ENCODE results near the gene SPATA12. TPM values are rescaled to one million over a fixed set of nuclear protein-coding genes. Genes with fewer than 3 reads are reported as not detected.

Gene SPATA12
- total RNA-seq, 4 donors from 2014 or later: not detected

DNA sequence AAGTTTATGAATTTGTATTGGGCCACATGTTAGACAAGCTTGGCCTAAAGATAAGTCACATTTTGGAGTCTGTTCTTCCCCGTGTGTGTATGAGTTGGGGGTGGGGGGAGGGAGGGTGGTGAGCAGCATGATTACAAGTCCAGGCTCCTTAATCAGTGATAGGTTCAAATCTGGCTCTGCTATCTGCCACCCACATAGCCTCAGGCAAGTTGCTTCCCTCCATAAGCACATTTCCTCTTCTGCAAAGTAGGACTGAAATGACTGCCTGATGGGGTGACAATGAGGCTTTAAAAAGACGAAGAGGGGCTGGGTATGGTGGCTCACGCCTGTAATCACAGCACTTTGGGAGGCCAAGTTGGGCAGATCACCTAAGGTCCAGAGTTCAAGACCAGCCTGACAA is 1.1 kb upstream of the SPATA12 start:
- in situ Hi-C loops (cut with MboI; ENCODE audit: low pct_ligation_motif_present in 1 of 4, low pct_unique_long_range_greater_than_20kb in 1 of 4, low sequenced_read_pairs in 3 of 4): no loop called here
- 51 to 86% methylated on average over 1 to 3 of the region's 3 CpGs for WGBS, 2 donors (ENCODE audit: low coverage in 1 of 2)
- TF ChIP-seq POLR2A (IDR thresholded peaks at IDR 0.05): no peak
- TF ChIP-seq EP300 (IDR thresholded peaks at IDR 0.05; ENCODE audit: low read depth): no peak
- Histone ChIP-seq H3K4me3 (no peak overlapping the region), H3K4me1 (peaks cover 7 to 40% (median 15%) of the 10 kb centered on the region in 4 donors), H3K9me3 (no peaks in the 10 kb centered on the region), H3K27me3 (no peaks in the 10 kb centered on the region), H3K36me3 (no peaks in the 10 kb centered on the region), H3K27ac (peak overlapping the region in 3 of 4 donors; percentile 66 to 81 (median 78))
- DNase-seq: no peak
- intact Hi-C loops (cut with DNase I; ENCODE audit: low total_unique reads): no loop called here

DNA sequence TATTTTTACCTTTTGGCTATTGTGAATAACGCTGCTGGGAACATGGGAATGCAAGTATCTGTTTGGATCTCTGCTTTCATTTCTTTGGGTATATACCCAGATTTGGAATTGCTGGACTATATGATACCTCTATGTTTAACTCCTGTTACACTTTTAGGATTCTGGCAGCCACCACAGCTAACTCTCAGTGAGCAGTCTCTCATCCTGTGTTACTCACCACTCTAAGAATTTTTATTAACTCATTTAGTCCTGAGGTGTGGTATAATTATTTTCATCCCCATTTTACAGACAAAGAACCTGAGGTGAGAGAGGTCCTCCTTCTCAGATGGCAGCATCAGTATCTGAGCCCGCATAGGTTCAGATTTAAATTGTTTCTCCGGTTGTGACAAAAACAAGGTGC is 1.1 kb downstream of the SPATA12 start:
- 76 to 99% methylated on average over 3 of the region's 3 CpGs for WGBS, 2 donors (ENCODE audit: low coverage in 1 of 2)
- Histone ChIP-seq H3K4me1 (peaks cover 7 to 40% (median 15%) of the 10 kb centered on the region in 4 donors), H3K36me3 (no peaks in the 10 kb centered on the region), H3K9me3 (no peaks in the 10 kb centered on the region), H3K4me3 (no peak overlapping the region), H3K27me3 (no peaks in the 10 kb centered on the region), H3K27ac (peak overlapping the region; percentile 48 to 88 (median 72))
- intact Hi-C loops (cut with DNase I; ENCODE audit: low total_unique reads) (no loop called here), in situ Hi-C loops (cut with MboI; ENCODE audit: low pct_ligation_motif_present in 1 of 4, low pct_unique_long_range_greater_than_20kb in 1 of 4, low sequenced_read_pairs in 3 of 4) (no loop called here)
- no peak for DNase-seq
- TF ChIP-seq EP300 (IDR thresholded peaks at IDR 0.05; ENCODE audit: low read depth) (no peak), POLR2A (IDR thresholded peaks at IDR 0.05) (no peak), POLR2AphosphoS5 (IDR thresholded peaks at IDR 0.05) (no peak)

DNA sequence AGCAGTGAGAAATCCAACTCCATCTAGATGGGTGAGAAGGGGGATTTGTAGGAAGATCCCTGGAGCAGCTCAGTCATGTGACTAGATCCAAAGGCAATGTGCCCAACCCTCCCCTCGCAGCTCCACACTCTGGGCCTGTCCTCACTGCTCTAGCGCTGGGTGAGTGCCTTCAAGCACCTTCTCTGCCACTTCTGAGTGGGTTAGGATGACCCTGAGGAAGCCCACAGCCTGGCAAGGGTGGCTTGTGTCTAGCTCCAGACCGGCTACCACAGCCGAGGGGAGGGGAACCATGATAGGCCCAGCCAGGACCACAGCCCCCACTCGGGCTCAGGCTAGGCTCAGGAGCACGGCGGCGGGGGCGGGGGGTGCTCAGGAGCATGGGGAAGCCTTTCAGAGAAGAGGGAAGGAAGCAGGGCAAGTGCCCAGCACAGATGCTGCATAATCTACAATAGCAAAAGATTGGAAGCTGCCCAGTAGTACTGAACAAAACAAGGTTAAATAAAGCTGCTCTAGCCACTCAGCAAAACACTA is 1.7 kb downstream of the SPATA12 start:
- H3K9me3 ChIP-seq: no peaks in the 10 kb centered on the region
- intact Hi-C loops (cut with DNase I; ENCODE audit: low total_unique reads) (no loop called here), in situ Hi-C loops (cut with MboI; ENCODE audit: low pct_ligation_motif_present in 1 of 4, low pct_unique_long_range_greater_than_20kb in 1 of 4, low sequenced_read_pairs in 3 of 4) (no loop called here)
- no peaks in the 10 kb centered on the region for H3K36me3 ChIP-seq
- H3K4me1 ChIP-seq: peaks cover 7 to 40% (median 15%) of the 10 kb centered on the region in 4 donors
- DNase-seq: peak; percentile 11
- H3K27ac ChIP-seq: peak overlapping the region; percentile 48 to 88 (median 72)
- TF ChIP-seq POLR2A (IDR thresholded peaks at IDR 0.05) (no peak), POLR2AphosphoS5 (IDR thresholded peaks at IDR 0.05) (no peak), EP300 (IDR thresholded peaks at IDR 0.05; ENCODE audit: low read depth) (no peak)
- TF ChIP-seq, protein P1, sequence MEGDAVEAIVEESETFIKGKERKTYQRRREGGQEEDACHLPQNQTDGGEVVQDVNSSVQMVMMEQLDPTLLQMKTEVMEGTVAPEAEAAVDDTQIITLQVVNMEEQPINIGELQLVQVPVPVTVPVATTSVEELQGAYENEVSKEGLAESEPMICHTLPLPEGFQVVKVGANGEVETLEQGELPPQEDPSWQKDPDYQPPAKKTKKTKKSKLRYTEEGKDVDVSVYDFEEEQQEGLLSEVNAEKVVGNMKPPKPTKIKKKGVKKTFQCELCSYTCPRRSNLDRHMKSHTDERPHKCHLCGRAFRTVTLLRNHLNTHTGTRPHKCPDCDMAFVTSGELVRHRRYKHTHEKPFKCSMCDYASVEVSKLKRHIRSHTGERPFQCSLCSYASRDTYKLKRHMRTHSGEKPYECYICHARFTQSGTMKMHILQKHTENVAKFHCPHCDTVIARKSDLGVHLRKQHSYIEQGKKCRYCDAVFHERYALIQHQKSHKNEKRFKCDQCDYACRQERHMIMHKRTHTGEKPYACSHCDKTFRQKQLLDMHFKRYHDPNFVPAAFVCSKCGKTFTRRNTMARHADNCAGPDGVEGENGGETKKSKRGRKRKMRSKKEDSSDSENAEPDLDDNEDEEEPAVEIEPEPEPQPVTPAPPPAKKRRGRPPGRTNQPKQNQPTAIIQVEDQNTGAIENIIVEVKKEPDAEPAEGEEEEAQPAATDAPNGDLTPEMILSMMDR (IDR thresholded peaks at IDR 0.05): no peak
- no peaks in the 10 kb centered on the region for H3K27me3 ChIP-seq
- 66% methylated on average over 9 of the region's 9 CpGs; no CpG with 5 or more reads in 1 of the 2 donors for WGBS, 2 donors (ENCODE audit: low coverage in 1 of 2)
- no peak overlapping the region for H3K4me3 ChIP-seq

DNA sequence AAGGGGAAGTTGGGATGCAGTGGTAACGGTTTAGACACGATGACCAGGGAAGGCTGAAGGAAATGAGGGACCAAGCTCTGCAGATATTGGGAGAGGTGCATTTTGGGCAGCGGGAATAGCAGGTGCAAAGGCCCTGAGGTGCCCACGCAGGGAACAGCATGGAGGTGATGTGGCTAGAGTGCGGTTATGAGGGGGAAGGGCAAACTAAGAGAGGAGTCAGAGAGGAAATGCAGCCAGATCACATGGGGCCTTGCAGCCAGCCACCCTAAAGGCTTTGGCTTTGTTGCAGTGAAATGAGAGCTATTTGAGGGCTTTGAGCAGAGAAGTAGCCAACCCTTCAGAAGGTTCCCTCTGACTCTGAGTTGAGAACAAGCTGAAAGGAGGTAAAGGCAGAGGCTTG is 2.6 kb downstream of the SPATA12 start:
- Histone ChIP-seq H3K4me1 (peaks cover 7 to 45% (median 16%) of the 10 kb centered on the region in 4 donors), H3K27ac (peak overlapping the region in 3 of 4 donors; percentile 66 to 88 (median 78)), H3K4me3 (no peak overlapping the region), H3K27me3 (no peaks in the 10 kb centered on the region), H3K36me3 (no peaks in the 10 kb centered on the region), H3K9me3 (no peaks in the 10 kb centered on the region)
- TF ChIP-seq EP300 (IDR thresholded peaks at IDR 0.05; ENCODE audit: low read depth): no peak
- TF ChIP-seq, protein P1 (IDR thresholded peaks at IDR 0.05): no peak
- no peak for TF ChIP-seq POLR2AphosphoS5 (IDR thresholded peaks at IDR 0.05)
- no peak for TF ChIP-seq POLR2A (IDR thresholded peaks at IDR 0.05)
- in situ Hi-C loops (cut with MboI; ENCODE audit: low pct_ligation_motif_present in 1 of 4, low pct_unique_long_range_greater_than_20kb in 1 of 4, low sequenced_read_pairs in 3 of 4): no loop called here
- intact Hi-C loops (cut with DNase I; ENCODE audit: low total_unique reads): no loop called here
- DNase-seq: no peak
- WGBS, 2 donors (ENCODE audit: low coverage in 1 of 2): 87 to 100% methylated on average over 1 to 5 of the region's 5 CpGs

DNA sequence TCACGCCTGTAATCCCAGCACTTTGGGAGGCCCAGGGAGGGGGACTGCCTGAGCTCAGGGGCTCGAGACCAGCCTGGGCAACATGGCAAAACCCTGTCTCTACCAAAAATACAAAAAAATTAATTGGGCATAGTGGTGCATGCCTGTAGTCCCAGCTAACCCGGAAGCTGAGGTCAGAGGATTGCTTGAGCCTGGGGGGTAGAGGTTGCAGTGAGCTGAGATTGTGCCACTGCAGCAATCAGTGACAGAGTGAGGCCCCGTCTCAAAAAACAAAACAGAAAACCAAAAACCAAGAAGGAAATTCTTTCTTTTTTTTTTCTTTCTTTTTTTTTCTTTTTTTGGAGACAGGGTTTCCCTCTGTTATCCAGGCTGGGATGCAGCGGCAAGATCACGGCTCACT is 3.5 kb downstream of the SPATA12 start:
- Histone ChIP-seq H3K4me1 (peaks cover 7 to 53% (median 23%) of the 10 kb centered on the region in 4 donors), H3K27ac (no peak overlapping the region), H3K36me3 (no peaks in the 10 kb centered on the region), H3K9me3 (no peaks in the 10 kb centered on the region), H3K27me3 (no peaks in the 10 kb centered on the region), H3K4me3 (no peak overlapping the region)
- DNase-seq: no peak
- WGBS, 2 donors (ENCODE audit: low coverage in 1 of 2): 85 to 88% methylated on average over 3 to 6 of the region's 6 CpGs
- in situ Hi-C loops (cut with MboI; ENCODE audit: low pct_ligation_motif_present in 1 of 4, low pct_unique_long_range_greater_than_20kb in 1 of 4, low sequenced_read_pairs in 3 of 4): no loop called here
- intact Hi-C loops (cut with DNase I; ENCODE audit: low total_unique reads): no loop called here
- no peak for TF ChIP-seq POLR2A (IDR thresholded peaks at IDR 0.05)
- TF ChIP-seq EP300 (IDR thresholded peaks at IDR 0.05; ENCODE audit: low read depth): no peak
- no peak for TF ChIP-seq POLR2AphosphoS5 (IDR thresholded peaks at IDR 0.05)
- TF ChIP-seq, protein P1 (IDR thresholded peaks at IDR 0.05): no peak
